Parathyroid adenoma (tissue), 2 donors: ENCODE data around the gene CNTNAP2.

Source experiments
- H2AFZ ChIP-seq: fragments of 300-600 bp; sonication (generic); one replicate; pipeline ENCODE4 v1.7.0; 2017; ENCODE audit warnings: antibody characterized with exemption, mild to moderate bottlenecking
- H3K27ac ChIP-seq: fragments of 300-600 bp; sonication (generic); one replicate; pipeline ENCODE4 v1.7.0; 2017
- H3K27me3 ChIP-seq: fragments of 300-600 bp; sonication (generic); one replicate; pipeline ENCODE4 v1.7.0; 2017; ENCODE audit warnings: low read length; ENCODE audit not compliant: control insufficient read depth, insufficient read depth
- H3K36me3 ChIP-seq: fragments of 300-600 bp; sonication (generic); one replicate; pipeline ENCODE4 v1.7.0; 2017; ENCODE audit warnings: low read length; ENCODE audit not compliant: control insufficient read depth, insufficient read depth
- H3K4me1 ChIP-seq: fragments of 300-600 bp; sonication (generic); one replicate; pipeline ENCODE4 v1.7.0; 2017; ENCODE audit warnings: control low read depth
- H3K4me2 ChIP-seq: fragments of 300-600 bp; sonication (generic); one replicate; pipeline ENCODE4 v1.7.0; 2017; ENCODE audit warnings: low read length
- H3K4me3 ChIP-seq: fragments of 300-600 bp; sonication (generic); one replicate; pipeline ENCODE4 v1.7.0; 2017; ENCODE audit warnings: low read depth, low read length
- H3K79me2 ChIP-seq: fragments of 300-600 bp; sonication (generic); one replicate; pipeline ENCODE4 v1.7.0; 2017; ENCODE audit warnings: control low read depth
- H3K9ac ChIP-seq: fragments of 300-600 bp; sonication (generic); one replicate; pipeline ENCODE4 v1.7.0; 2017; ENCODE audit warnings: mild to moderate bottlenecking
- H3K9me3 ChIP-seq: fragments of 300-600 bp; sonication (generic); one replicate; pipeline ENCODE4 v1.7.0; 2017; ENCODE audit warnings: low read length; ENCODE audit not compliant: control insufficient read depth
- TF ChIP-seq, protein P1 (sequence below): fragments of 300-600 bp; sonication (generic); IDR thresholded peaks from one replicate; pipeline ENCODE4 v1.7.0; 2017; ENCODE audit warnings: antibody characterized with exemption, mild to moderate bottlenecking
- donor health status: primary hyperparathyroidism.

CNTNAP2 gene

DNA sequence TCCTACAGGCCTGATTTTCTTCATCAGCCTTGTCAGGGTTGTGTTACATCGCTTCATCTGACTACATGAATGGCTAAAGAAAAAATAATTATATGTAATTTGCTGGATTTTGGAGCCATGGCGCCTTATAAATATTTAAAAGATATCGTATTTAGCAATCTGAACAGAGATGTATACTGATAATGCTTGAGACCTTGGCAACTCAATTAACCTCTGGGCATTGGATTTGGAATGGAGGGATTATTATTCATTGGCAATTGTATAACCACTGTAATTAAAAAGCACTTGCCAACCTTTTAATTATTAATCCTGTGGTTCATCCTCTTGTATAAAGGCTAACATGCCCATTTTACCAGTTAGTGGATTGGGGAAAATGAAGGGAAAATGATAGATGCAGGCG lies 745.1 kb downstream of the CNTNAP2 start:
- Histone ChIP-seq H3K27ac (no peak overlapping the region), H3K9me3 (no peaks in the 10 kb centered on the region), H3K79me2 (no peaks in the 10 kb centered on the region), H3K4me1 (no peaks in the 10 kb centered on the region), H3K4me2 (no peak overlapping the region), H3K9ac (no peak overlapping the region), H2AFZ (no peak overlapping the region), H3K4me3 (no peak overlapping the region), H3K36me3 (no peaks in the 10 kb centered on the region), H3K27me3 (no peaks in the 10 kb centered on the region)
- TF ChIP-seq, protein P1, sequence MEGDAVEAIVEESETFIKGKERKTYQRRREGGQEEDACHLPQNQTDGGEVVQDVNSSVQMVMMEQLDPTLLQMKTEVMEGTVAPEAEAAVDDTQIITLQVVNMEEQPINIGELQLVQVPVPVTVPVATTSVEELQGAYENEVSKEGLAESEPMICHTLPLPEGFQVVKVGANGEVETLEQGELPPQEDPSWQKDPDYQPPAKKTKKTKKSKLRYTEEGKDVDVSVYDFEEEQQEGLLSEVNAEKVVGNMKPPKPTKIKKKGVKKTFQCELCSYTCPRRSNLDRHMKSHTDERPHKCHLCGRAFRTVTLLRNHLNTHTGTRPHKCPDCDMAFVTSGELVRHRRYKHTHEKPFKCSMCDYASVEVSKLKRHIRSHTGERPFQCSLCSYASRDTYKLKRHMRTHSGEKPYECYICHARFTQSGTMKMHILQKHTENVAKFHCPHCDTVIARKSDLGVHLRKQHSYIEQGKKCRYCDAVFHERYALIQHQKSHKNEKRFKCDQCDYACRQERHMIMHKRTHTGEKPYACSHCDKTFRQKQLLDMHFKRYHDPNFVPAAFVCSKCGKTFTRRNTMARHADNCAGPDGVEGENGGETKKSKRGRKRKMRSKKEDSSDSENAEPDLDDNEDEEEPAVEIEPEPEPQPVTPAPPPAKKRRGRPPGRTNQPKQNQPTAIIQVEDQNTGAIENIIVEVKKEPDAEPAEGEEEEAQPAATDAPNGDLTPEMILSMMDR = no peak

DNA sequence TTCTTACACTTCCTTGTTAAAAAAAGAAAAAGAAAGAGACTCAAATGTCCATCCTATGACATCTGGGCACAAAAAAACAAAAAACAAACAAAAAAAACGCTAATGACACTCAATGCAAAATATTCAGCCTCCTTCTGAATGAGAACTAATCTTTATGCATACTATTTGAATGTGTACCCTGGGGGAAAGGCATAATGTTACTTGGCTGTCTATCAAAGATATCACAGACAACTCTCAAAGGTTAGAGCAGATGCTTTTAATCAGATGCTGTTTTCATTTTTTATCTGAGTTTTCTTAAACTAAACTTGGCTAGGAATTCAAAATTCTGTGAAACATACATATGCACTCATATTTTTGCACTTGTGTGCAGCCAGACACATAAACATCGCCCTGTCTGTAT lies 745.8 kb downstream of the CNTNAP2 start:
- H3K27me3 ChIP-seq = no peaks in the 10 kb centered on the region
- H3K9me3 ChIP-seq = no peaks in the 10 kb centered on the region
- H3K4me1 ChIP-seq = no peaks in the 10 kb centered on the region
- TF ChIP-seq, protein P1 = no peak
- no peaks in the 10 kb centered on the region for H3K79me2 ChIP-seq
- H2AFZ ChIP-seq = no peak overlapping the region
- no peak overlapping the region for H3K9ac ChIP-seq
- no peaks in the 10 kb centered on the region for H3K36me3 ChIP-seq
- no peak overlapping the region for H3K4me2 ChIP-seq
- no peak overlapping the region for H3K27ac ChIP-seq
- no peak overlapping the region for H3K4me3 ChIP-seq

GRCh38 chr7:146864644-146865043 lies 748.0 kb downstream of the CNTNAP2 start:
- H3K9ac ChIP-seq = no peak overlapping the region
- no peaks in the 10 kb centered on the region for H3K27me3 ChIP-seq
- H3K27ac ChIP-seq = no peak overlapping the region
- H3K4me2 ChIP-seq = no peak overlapping the region
- H3K36me3 ChIP-seq = no peaks in the 10 kb centered on the region
- no peak overlapping the region for H2AFZ ChIP-seq
- H3K79me2 ChIP-seq = no peaks in the 10 kb centered on the region
- TF ChIP-seq, protein P1 = no peak
- no peaks in the 10 kb centered on the region for H3K4me1 ChIP-seq
- no peaks in the 10 kb centered on the region for H3K9me3 ChIP-seq
- no peak overlapping the region for H3K4me3 ChIP-seq

DNA sequence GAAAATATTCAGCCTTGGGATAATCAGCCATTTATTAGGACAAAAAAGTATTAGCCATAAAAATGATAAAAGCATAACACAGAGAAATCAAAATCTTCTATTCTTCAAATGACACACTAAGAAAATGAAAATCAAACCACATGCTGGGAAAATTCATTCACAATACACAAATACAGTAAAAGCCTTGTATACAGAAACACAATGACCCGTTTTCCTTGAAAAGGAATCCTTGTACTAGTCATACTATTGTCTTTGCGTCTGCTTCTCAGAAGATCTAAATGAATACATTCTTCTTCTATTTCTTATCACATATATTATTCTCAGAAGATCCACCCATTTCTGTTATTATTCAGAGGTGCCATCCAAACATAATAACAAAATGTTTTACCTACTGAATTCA lies 749.1 kb downstream of the CNTNAP2 start:
- no peak overlapping the region for H2AFZ ChIP-seq
- no peak overlapping the region for H3K4me3 ChIP-seq
- H3K36me3 ChIP-seq = no peaks in the 10 kb centered on the region
- H3K9me3 ChIP-seq = no peaks in the 10 kb centered on the region
- H3K4me2 ChIP-seq = no peak overlapping the region
- TF ChIP-seq, protein P1 = no peak
- no peak overlapping the region for H3K9ac ChIP-seq
- no peaks in the 10 kb centered on the region for H3K27me3 ChIP-seq
- H3K4me1 ChIP-seq = no peaks in the 10 kb centered on the region
- H3K27ac ChIP-seq = no peak overlapping the region
- no peaks in the 10 kb centered on the region for H3K79me2 ChIP-seq

GRCh38 chr7:146874722-146875121 lies 758.1 kb downstream of the CNTNAP2 start:
- Histone ChIP-seq H3K27me3 (no peaks in the 10 kb centered on the region), H3K79me2 (no peaks in the 10 kb centered on the region), H3K27ac (no peak overlapping the region), H3K4me1 (no peaks in the 10 kb centered on the region), H3K4me2 (no peak overlapping the region), H3K36me3 (no peaks in the 10 kb centered on the region), H3K9ac (no peak overlapping the region), H2AFZ (no peak overlapping the region), H3K9me3 (no peaks in the 10 kb centered on the region), H3K4me3 (no peak overlapping the region)
- TF ChIP-seq, protein P1 = no peak
